ENCODE results near the gene HGS. TPM values are rescaled to one million over a fixed set of nuclear protein-coding genes. Genes with fewer than 3 reads are reported as not detected.

Gene HGS
- total and polyA plus RNA-seq, 2 of the 13 experiments (the other 11 are each of a cell fraction or from before 2014, with no cell fraction given): 73.3 to 78.1 TPM

- TF ChIP-seq, protein P1, sequence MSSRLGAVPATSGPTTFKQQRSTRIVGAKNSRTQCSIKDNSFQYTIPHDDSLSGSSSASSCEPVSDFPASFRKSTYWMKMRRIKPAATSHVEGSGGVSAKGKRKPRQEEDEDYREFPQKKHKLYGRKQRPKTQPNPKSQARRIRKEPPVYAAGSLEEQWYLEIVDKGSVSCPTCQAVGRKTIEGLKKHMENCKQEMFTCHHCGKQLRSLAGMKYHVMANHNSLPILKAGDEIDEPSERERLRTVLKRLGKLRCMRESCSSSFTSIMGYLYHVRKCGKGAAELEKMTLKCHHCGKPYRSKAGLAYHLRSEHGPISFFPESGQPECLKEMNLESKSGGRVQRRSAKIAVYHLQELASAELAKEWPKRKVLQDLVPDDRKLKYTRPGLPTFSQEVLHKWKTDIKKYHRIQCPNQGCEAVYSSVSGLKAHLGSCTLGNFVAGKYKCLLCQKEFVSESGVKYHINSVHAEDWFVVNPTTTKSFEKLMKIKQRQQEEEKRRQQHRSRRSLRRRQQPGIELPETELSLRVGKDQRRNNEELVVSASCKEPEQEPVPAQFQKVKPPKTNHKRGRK (CRISPR knock-in tag; IDR thresholded peaks at IDR 0.05): no peak
- TF ChIP-seq, protein P2, sequence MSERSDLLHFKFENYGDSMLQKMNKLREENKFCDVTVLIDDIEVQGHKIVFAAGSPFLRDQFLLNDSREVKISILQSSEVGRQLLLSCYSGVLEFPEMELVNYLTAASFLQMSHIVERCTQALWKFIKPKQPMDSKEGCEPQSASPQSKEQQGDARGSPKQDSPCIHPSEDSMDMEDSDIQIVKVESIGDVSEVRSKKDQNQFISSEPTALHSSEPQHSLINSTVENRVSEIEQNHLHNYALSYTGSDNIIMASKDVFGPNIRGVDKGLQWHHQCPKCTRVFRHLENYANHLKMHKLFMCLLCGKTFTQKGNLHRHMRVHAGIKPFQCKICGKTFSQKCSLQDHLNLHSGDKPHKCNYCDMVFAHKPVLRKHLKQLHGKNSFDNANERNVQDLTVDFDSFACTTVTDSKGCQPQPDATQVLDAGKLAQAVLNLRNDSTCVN (CRISPR knock-in tag; IDR thresholded peaks at IDR 0.05; ENCODE audit: borderline replicate concordance): 0 out of 2 replicates have a peak, but pooled peaks have one; percentile 3
- TF ChIP-seq TEAD3 (CRISPR knock-in tag; optimal IDR thresholded peaks at IDR 0.05; ENCODE audit: borderline replicate concordance) (no peak), ZNF75D (CRISPR knock-in tag; IDR thresholded peaks at IDR 0.05; ENCODE audit: borderline replicate concordance) (0 out of 2 replicates have a peak, but pooled peaks have one; percentile 16), TEF (CRISPR knock-in tag; IDR thresholded peaks at IDR 0.05) (no peak), ZNF556 (CRISPR knock-in tag; IDR thresholded peaks at IDR 0.05; ENCODE audit: borderline replicate concordance) (no peak), HMGXB3 (CRISPR knock-in tag; IDR thresholded peaks at IDR 0.05; ENCODE audit: borderline replicate concordance) (no peak), HOXA3 (CRISPR knock-in tag; IDR thresholded peaks at IDR 0.05) (no peak), ZNF615 (CRISPR knock-in tag; IDR thresholded peaks at IDR 0.05; ENCODE audit: borderline replicate concordance) (0 out of 2 replicates have a peak, but pooled peaks have one; percentile 75), ZFP37 (CRISPR knock-in tag; IDR thresholded peaks at IDR 0.05; ENCODE audit: borderline replicate concordance) (no peak), ZNF781 (CRISPR knock-in tag; IDR thresholded peaks at IDR 0.05; ENCODE audit: borderline replicate concordance, not compliant biosample characterization) (no peak), ZNF746 (CRISPR knock-in tag; IDR thresholded peaks at IDR 0.05) (0 out of 2 replicates have a peak, but pooled peaks have one; percentile 16), NBN (conservative IDR thresholded peaks at IDR 0.05) (no peak), ZNF557 (CRISPR knock-in tag; IDR thresholded peaks at IDR 0.05) (no peak), ZMYM2 (CRISPR knock-in tag; IDR thresholded peaks at IDR 0.05) (peak; percentile 46; the same call in 1 of the 2 replicates), GTF3A (CRISPR knock-in tag; conservative IDR thresholded peaks at IDR 0.05) (0 out of 2 replicates have a peak, but pooled peaks have one; percentile 1), KLF15 (CRISPR knock-in tag; IDR thresholded peaks at IDR 0.05; ENCODE audit: borderline replicate concordance) (no peak), ZNF737 (CRISPR knock-in tag; IDR thresholded peaks at IDR 0.05; ENCODE audit: borderline replicate concordance) (0 out of 2 replicates have a peak, but pooled peaks have one; percentile 55), WIZ (CRISPR knock-in tag; IDR thresholded peaks at IDR 0.05) (peak; percentile 70; the same call in 1 of the 2 replicates)
- TF ChIP-seq, protein P3, sequence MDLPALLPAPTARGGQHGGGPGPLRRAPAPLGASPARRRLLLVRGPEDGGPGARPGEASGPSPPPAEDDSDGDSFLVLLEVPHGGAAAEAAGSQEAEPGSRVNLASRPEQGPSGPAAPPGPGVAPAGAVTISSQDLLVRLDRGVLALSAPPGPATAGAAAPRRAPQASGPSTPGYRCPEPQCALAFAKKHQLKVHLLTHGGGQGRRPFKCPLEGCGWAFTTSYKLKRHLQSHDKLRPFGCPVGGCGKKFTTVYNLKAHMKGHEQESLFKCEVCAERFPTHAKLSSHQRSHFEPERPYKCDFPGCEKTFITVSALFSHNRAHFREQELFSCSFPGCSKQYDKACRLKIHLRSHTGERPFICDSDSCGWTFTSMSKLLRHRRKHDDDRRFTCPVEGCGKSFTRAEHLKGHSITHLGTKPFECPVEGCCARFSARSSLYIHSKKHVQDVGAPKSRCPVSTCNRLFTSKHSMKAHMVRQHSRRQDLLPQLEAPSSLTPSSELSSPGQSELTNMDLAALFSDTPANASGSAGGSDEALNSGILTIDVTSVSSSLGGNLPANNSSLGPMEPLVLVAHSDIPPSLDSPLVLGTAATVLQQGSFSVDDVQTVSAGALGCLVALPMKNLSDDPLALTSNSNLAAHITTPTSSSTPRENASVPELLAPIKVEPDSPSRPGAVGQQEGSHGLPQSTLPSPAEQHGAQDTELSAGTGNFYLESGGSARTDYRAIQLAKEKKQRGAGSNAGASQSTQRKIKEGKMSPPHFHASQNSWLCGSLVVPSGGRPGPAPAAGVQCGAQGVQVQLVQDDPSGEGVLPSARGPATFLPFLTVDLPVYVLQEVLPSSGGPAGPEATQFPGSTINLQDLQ (CRISPR knock-in tag; IDR thresholded peaks at IDR 0.05): 0 out of 2 replicates have a peak, but pooled peaks have one; percentile 22
Observed at GRCh38 chr17:81666092-81666341, 17.8 kb upstream of the HGS start (continued).
